ENCODE results near the gene CST3.
"Not testable (repeated sequence)": the region's sequence is repeated elsewhere in the genome, so short reads cannot be mapped to it uniquely, and the experiment has no call there.

Gene CST3

DNA sequence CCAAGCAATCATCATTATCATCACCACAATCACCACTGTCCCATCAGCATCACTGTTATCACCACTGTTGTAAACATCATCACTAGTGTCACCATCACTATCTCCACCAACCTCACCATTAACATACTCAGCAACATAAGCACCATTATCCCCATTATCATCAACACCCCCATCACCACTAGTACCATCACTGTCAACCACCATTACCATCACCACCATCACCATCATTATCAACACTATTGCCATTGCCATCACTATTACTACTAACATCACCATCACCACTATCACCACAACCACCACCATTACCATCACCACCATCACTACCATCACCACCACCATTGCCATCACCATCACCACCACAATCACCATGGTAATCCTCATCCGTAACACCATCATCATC, 31.6 kb upstream of the CST3 start:
- TF ChIP-seq, protein P1, sequence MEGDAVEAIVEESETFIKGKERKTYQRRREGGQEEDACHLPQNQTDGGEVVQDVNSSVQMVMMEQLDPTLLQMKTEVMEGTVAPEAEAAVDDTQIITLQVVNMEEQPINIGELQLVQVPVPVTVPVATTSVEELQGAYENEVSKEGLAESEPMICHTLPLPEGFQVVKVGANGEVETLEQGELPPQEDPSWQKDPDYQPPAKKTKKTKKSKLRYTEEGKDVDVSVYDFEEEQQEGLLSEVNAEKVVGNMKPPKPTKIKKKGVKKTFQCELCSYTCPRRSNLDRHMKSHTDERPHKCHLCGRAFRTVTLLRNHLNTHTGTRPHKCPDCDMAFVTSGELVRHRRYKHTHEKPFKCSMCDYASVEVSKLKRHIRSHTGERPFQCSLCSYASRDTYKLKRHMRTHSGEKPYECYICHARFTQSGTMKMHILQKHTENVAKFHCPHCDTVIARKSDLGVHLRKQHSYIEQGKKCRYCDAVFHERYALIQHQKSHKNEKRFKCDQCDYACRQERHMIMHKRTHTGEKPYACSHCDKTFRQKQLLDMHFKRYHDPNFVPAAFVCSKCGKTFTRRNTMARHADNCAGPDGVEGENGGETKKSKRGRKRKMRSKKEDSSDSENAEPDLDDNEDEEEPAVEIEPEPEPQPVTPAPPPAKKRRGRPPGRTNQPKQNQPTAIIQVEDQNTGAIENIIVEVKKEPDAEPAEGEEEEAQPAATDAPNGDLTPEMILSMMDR (conservative IDR thresholded peaks at IDR 0.05; ENCODE audit: low read depth), result no peak

DNA sequence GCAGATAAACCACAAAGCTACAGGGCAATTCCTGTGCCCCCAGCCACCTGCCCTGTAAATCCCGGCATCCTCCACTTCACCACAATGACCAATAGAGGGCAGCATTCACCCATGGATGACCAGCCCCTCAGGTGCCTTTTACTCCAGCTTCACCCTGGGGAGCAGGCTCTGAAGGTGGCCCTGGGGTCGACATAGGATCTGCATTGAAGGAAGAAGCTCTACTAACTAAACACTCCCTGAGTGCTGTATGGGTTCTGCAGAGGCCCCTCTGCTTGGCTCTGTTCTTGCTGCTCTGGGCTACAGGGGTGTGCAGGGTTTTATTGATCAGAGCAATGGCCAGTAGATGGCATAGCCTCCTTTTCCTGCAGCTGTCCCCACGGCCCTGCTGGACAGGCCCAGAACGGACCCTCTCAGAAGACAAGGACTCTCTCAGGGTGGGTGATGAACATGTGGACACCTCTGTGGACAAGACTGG, 30.8 kb upstream of the CST3 start:
- no peak overlapping the region for H3K27ac ChIP-seq
- TF ChIP-seq, protein P1 (conservative IDR thresholded peaks at IDR 0.05; ENCODE audit: low read depth), result peak; percentile 83
- ChIA-PET POLR2A (ENCODE audit: low non-redundant PET) (interaction anchor here (0.6 kb wide), 1 partner anchor 1621 kb away, joined by 4 read pairs; no protein-coding TSS in a partner anchor), CTCF (interaction anchor here (0.6 to 1.1 kb wide), 5 partner anchors 12 to 1973 kb away, joined by 3 to 7 read pairs (median 3); no protein-coding TSS in a partner anchor)
- DNase-seq (ENCODE audit: low spot score), result peak; percentile 82

More for the DNA sequence above, 31.6 kb upstream of the CST3 start:
- ChIA-PET CTCF (no interaction called here), POLR2A (ENCODE audit: low non-redundant PET) (no interaction called here)
- H3K27ac ChIP-seq, result no peak overlapping the region
- DNase-seq (ENCODE audit: low spot score), result no peak

- no peak overlapping the region for H3K27ac ChIP-seq
- TF ChIP-seq, protein P1 (conservative IDR thresholded peaks at IDR 0.05; ENCODE audit: low read depth), result no peak
- no peak for DNase-seq (ENCODE audit: low spot score)
- ChIA-PET CTCF (interaction anchor here (0.6 to 1.1 kb wide), 3 partner anchors 103 to 1389 kb away, joined by 3 to 4 read pairs (median 3); no protein-coding TSS in a partner anchor), POLR2A (ENCODE audit: low non-redundant PET) (interaction anchor here (0.6 kb wide), 1 partner anchor 1622 kb away, joined by 4 read pairs; no protein-coding TSS in a partner anchor)
These were observed 29.9 kb upstream of the CST3 start for GRCh38 chr20:23667666-23668065.

GRCh38 chr20:23666698-23667097, 28.9 kb upstream of the CST3 start:
- CTCF ChIA-PET, result no interaction called here
- POLR2A ChIA-PET (ENCODE audit: low non-redundant PET), result no interaction called here
- TF ChIP-seq, protein P1 (conservative IDR thresholded peaks at IDR 0.05; ENCODE audit: low read depth), result no peak
- no peak overlapping the region for H3K27ac ChIP-seq
- no peak for DNase-seq (ENCODE audit: low spot score)

GRCh38 chr20:23666189-23666588, 28.4 kb upstream of the CST3 start:
- TF ChIP-seq, protein P1 (conservative IDR thresholded peaks at IDR 0.05; ENCODE audit: low read depth), result no peak
- H3K27ac ChIP-seq, result no peak overlapping the region
- ChIA-PET POLR2A (ENCODE audit: low non-redundant PET) (no interaction called here), CTCF (no interaction called here)
- DNase-seq (ENCODE audit: low spot score), result no peak

DNA sequence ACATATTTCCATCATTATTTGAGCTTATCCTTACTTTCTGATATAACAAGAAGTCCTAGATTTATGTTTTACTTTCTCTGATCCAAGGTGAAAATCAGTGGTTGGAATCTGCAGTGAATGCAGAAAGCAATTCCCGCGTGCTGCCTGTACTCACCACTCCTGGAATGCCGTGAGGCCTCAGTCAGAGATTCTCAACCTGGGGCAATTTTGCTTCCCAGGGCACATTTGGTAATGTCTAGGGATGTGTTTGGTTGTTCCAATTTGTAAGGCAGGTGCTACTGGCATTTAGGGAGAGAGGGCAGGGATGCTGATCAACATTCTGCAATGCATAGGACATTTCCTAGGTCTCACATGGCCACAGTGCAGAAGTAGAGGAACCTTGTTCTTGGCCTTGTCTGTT, 27.2 kb upstream of the CST3 start:
- POLR2A ChIA-PET (ENCODE audit: low non-redundant PET), result no interaction called here
- no peak overlapping the region for H3K27ac ChIP-seq
- CTCF ChIA-PET, result no interaction called here
- no peak for DNase-seq (ENCODE audit: low spot score)
- TF ChIP-seq, protein P1 (conservative IDR thresholded peaks at IDR 0.05; ENCODE audit: low read depth), result no peak

- H3K27ac ChIP-seq; CTCF ChIA-PET; DNase-seq (ENCODE audit: low spot score); POLR2A ChIA-PET (ENCODE audit: low non-redundant PET): not testable (repeated sequence)
These were observed 26.3 kb upstream of the CST3 start for GRCh38 chr20:23664046-23664445.
